IMR-90 (cell line): ENCODE data around the gene TMEM247. TPM values are rescaled to one million over a fixed set of nuclear protein-coding genes. Genes with fewer than 3 reads are reported as not detected.

ENCODE experiments used
- ATAC-seq: fragments of 200-7000 bp; cut with Tn5 transposase; 2 replicates; pipeline ENCODE4 v1.9.1; 2020; ENCODE audit warnings: low read depth, mild to moderate bottlenecking, moderate library complexity
- BruUV-seq: library from RNA; stranded (reverse); fragments of 400-500 nt; replicated peaks from 2 replicates; lab custom pipeline; 2021; lab: Mats Ljungman, UMichigan
- CTCF ChIA-PET: fragments of 300-600 bp; formaldehyde crosslinking; extraction: SDS; loops from one replicate; lab custom pipeline; 2021; ENCODE audit warnings: antibody characterized with exemption; lab: Yijun Ruan, JAX
- POLR2A ChIA-PET: fragments of 300-600 bp; sonication (Branson Sonifier 250); formaldehyde crosslinking; loops from one replicate; lab custom pipeline; 2022; ENCODE audit warnings: antibody characterized with exemption; ENCODE audit not compliant: unreplicated experiment; lab: Charles Lee
- DNase-seq: peaks from one replicate; pipeline ENCODE4 v3.0.0; 2013
- H2AFZ ChIP-seq: replicated peaks from 2 replicates; pipeline ENCODE3; 2013; ENCODE audit warnings: low read length, mild to moderate bottlenecking; ENCODE audit not compliant: poor library complexity
- H2AK5ac ChIP-seq: 2 replicates; pipeline ENCODE4 v1.6.1; 2013; ENCODE audit warnings: low read depth, low read length, inconsistent platforms
- H2AK9ac ChIP-seq: replicated peaks from 2 replicates; pipeline ENCODE3; 2013; ENCODE audit warnings: mild to moderate bottlenecking, low read depth, low read length, moderate library complexity; ENCODE audit not compliant: poor library complexity
- H2BK120ac ChIP-seq: 2 replicates; pipeline ENCODE4 v1.6.1; 2013; ENCODE audit warnings: low read depth, low read length, inconsistent platforms
- H2BK15ac ChIP-seq: 3 replicates; pipeline ENCODE4 v1.6.1; 2013; ENCODE audit warnings: low read depth, low read length, inconsistent platforms
- H2BK20ac ChIP-seq: 2 replicates; pipeline ENCODE4 v1.6.1; 2013; ENCODE audit warnings: low read depth, mild to moderate bottlenecking, inconsistent platforms, low read length, moderate library complexity
- H2BK5ac ChIP-seq: 2 replicates; pipeline ENCODE4 v1.6.1; 2013; ENCODE audit warnings: mild to moderate bottlenecking, low read depth, low read length, inconsistent platforms; ENCODE audit not compliant: poor library complexity, severe bottlenecking
- H3K14ac ChIP-seq: replicated peaks from 2 replicates; pipeline ENCODE4 v1.6.1; 2013; ENCODE audit warnings: low read depth, low read length, inconsistent platforms
- H3K18ac ChIP-seq: 2 replicates; pipeline ENCODE4 v1.6.1; 2013; ENCODE audit warnings: low read depth, low read length, control low read depth
- H3K23ac ChIP-seq: 2 replicates; pipeline ENCODE4 v1.6.1; 2013; ENCODE audit warnings: low read depth, low read length, inconsistent platforms
- H3K27ac ChIP-seq: 2 replicates; pipeline ENCODE4 v1.5.1; 2013; ENCODE audit warnings: mild to moderate bottlenecking, control low read depth, low read length; ENCODE audit not compliant: insufficient read depth
- H3K27me3 ChIP-seq: 2 replicates; pipeline ENCODE4 v1.6.1; 2013; ENCODE audit warnings: low read length; ENCODE audit not compliant: control insufficient read depth, insufficient read depth
- H3K36me3 ChIP-seq: 2 replicates; pipeline ENCODE4 v1.6.1; 2013; ENCODE audit warnings: low read length, mixed read lengths; ENCODE audit not compliant: control insufficient read depth, insufficient read depth
- H3K4ac ChIP-seq: 2 replicates; pipeline ENCODE4 v1.6.1; 2013; ENCODE audit warnings: low read depth, low read length, inconsistent platforms
- H3K4me1 ChIP-seq: 2 replicates; pipeline ENCODE4 v1.6.1; 2013; ENCODE audit warnings: low read length, mixed read lengths; ENCODE audit not compliant: control insufficient read depth, insufficient read depth
- H3K4me2 ChIP-seq: 2 replicates; pipeline ENCODE4 v1.6.1; 2013; ENCODE audit warnings: low read depth, mild to moderate bottlenecking, control low read depth, low read length, moderate library complexity
- H3K4me3 ChIP-seq: 2 replicates; pipeline ENCODE4 v1.5.1; 2013; ENCODE audit warnings: low read depth, mild to moderate bottlenecking, control low read depth, low read length, moderate library complexity; ENCODE audit not compliant: insufficient read depth
- H3K56ac ChIP-seq: 2 replicates; pipeline ENCODE4 v1.6.1; 2013; ENCODE audit warnings: low read length, inconsistent platforms; ENCODE audit not compliant: insufficient read depth; ENCODE audit errors: extremely low read depth
- H3K79me1 ChIP-seq, 2 experiments: 2 replicates each; pipeline ENCODE4 v1.6.1; 2013; ENCODE audit warnings: low read length in 2 of 2, inconsistent platforms in 1 of 2, low read depth in 1 of 2
- H3K9ac ChIP-seq: 2 replicates; pipeline ENCODE4 v1.6.1; 2013; ENCODE audit warnings: low read depth, low read length, control low read depth
- H3K9me1 ChIP-seq: 2 replicates; pipeline ENCODE4 v1.6.1; 2013; ENCODE audit warnings: low read length, inconsistent platforms; ENCODE audit not compliant: insufficient read depth
- H3K9me3 ChIP-seq: 2 replicates; pipeline ENCODE4 v1.6.1; 2013; ENCODE audit warnings: low read length; ENCODE audit not compliant: control insufficient read depth, insufficient read depth
- H4K20me1 ChIP-seq: 2 replicates; pipeline ENCODE4 v1.6.1; 2013; ENCODE audit warnings: low read length, inconsistent platforms; ENCODE audit not compliant: insufficient read depth
- H4K5ac ChIP-seq: 2 replicates; pipeline ENCODE4 v1.6.1; 2013; ENCODE audit warnings: mild to moderate bottlenecking, low read depth, low read length, control low read depth
- H4K8ac ChIP-seq, 2 experiments: 2 replicates each; pipeline ENCODE4 v1.6.1; 2013; ENCODE audit warnings: low read depth in 2 of 2, low read length in 2 of 2, control low read depth in 1 of 2, inconsistent platforms in 1 of 2
- H4K91ac ChIP-seq: 2 replicates; pipeline ENCODE4 v1.6.1; 2013; ENCODE audit warnings: low read depth, low read length, inconsistent platforms; ENCODE audit not compliant: insufficient read depth
- BHLHE40 ChIP-seq: fragments of 150-350 bp; IDR thresholded peaks from 2 replicates; pipeline ENCODE4 v1.6.1; 2016; ENCODE audit warnings: mild to moderate bottlenecking, low read depth, low read length
- CEBPB ChIP-seq: IDR thresholded peaks from 2 replicates; pipeline ENCODE4 v1.6.1; 2012; ENCODE audit warnings: low read depth, low read length, improper control_type of control experiment
- CHD1 ChIP-seq: IDR thresholded peaks from 2 replicates; pipeline ENCODE4 v1.6.1; 2012; ENCODE audit warnings: low read depth, low read length, improper control_type of control experiment
- FOS ChIP-seq: fragments of 150-350 bp; IDR thresholded peaks from 2 replicates; pipeline ENCODE4 v1.6.1; 2016; ENCODE audit warnings: low read depth, low read length
- MAZ ChIP-seq: IDR thresholded peaks from 2 replicates; pipeline ENCODE4 v1.6.1; 2012; ENCODE audit warnings: low read depth, mild to moderate bottlenecking, low read length, improper control_type of control experiment, moderate library complexity, borderline replicate concordance
- MXI1 ChIP-seq: IDR thresholded peaks from 2 replicates; pipeline ENCODE4 v1.6.1; 2012; ENCODE audit warnings: low read depth, mild to moderate bottlenecking, low read length, moderate library complexity, borderline replicate concordance
- NFE2L2 ChIP-seq: fragments of 150-350 bp; IDR thresholded peaks from 2 replicates; pipeline ENCODE4 v1.6.1; 2016; ENCODE audit warnings: low read depth, mild to moderate bottlenecking, low read length
- RCOR1 ChIP-seq: IDR thresholded peaks from 2 replicates; pipeline ENCODE4 v1.6.1; 2012; ENCODE audit warnings: mild to moderate bottlenecking, low read length, improper control_type of control experiment; ENCODE audit not compliant: insufficient replicate concordance
- SMC3 ChIP-seq: fragments of 150-350 bp; IDR thresholded peaks from 2 replicates; pipeline ENCODE4 v1.6.1; 2016; ENCODE audit warnings: low read depth, mild to moderate bottlenecking, antibody characterized with exemption, low read length, moderate library complexity
- USF2 ChIP-seq: fragments of 150-350 bp; IDR thresholded peaks from 2 replicates; pipeline ENCODE4 v1.6.1; 2017; ENCODE audit warnings: mild to moderate bottlenecking, antibody characterized with exemption, low read length, low read depth
- WGBS, 2 experiments: methylation state at CpG; one replicate each; pipeline versions ENCODE4 v1.1.5 to v1.1.7; 2013; ENCODE audit warnings: missing lambda C conversion rate in 2 of 2; ENCODE audit not compliant: insufficient read length in 1 of 2; ENCODE audit errors: extremely low coverage in 2 of 2; 5-methylcytosine and 5-hydroxymethylcytosine counted together
- dilution Hi-C: fragments of 300-500 bp; cut with HindIII; formaldehyde crosslinking; loops from one replicate; pipeline ENCODE4 v1.14.3; 2018; ENCODE audit warnings: low sequenced_read_pairs; ENCODE audit not compliant: unreplicated experiment
- in situ Hi-C: fragments of 300-500 bp; cut with MboI; formaldehyde crosslinking; loops from 3 replicates; pipeline ENCODE4 v1.14.3; 2019; ENCODE audit warnings: low sequenced_read_pairs, inconsistent platforms, mixed read lengths
- intact Hi-C: fragments of 100-400 bp; cut with micrococcal nuclease; formaldehyde crosslinking; loops from 2 replicates; pipeline ENCODE4 v1.10.0; 2022
- polyA plus RNA-seq, 3 experiments: library from polyadenylated mRNA; depleted of rRNA; stranded (reverse); fragments of >200 nt; gene quantifications; 2 replicates each; pipeline ENCODE4 v1.2.3, GENCODE V29; 2012; ENCODE audit warnings: low replicate concordance in 1 of 3
- total RNA-seq: library from RNA; depleted of rRNA; stranded (reverse); fragments of >200 nt; gene quantifications from 2 replicates; pipeline ENCODE4 v1.2.3, GENCODE V29; 2012

TMEM247 gene
- total and polyA plus RNA-seq, 2 of the 4 experiments (the other 2 are of a cell fraction), result not detected

DNA sequence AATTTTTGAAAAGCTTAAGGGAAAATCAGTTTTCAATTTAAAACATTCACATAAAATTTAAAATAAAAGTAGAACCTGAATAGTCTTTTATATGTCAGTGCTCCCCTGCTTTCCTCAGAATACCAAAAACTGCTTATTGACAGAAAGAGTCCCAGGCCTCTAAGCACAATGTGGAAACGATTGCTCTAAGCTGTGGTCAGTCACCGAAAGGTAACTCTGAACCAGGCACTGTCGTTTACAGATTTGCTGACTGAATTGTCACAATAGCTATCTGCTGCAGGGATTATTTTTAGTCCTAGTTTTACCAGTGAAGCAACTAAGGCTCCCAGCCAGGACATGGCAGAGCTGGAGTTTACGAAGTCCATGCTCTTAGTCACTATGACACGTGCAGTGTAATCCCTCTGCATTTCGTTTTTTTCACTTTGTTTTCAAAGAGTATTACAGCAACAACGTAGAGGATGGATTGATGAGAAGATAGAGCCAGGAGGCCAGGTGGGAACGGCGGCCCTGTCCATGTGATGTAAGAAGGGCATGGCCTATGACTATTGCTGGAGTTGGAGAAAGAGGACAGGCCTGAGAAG lies 28.1 kb upstream of the TMEM247 start:
- Histone ChIP-seq H2AK5ac (peak overlapping the region; percentile 86; the same call in 1 of the 2 replicates), H2BK15ac (peak overlapping the region; percentile 66; the same call in 1 of the 3 replicates), H3K27ac (peak overlapping the region; percentile 46; the same call in 1 of the 2 replicates), H3K56ac (no peak overlapping the region), H3K4me1 (peaks cover 11% of the 10 kb centered on the region), H2BK120ac (peak overlapping the region; percentile 23; the same call in 1 of the 2 replicates), H4K91ac (0 out of 2 replicates have a peak overlapping the region, but pooled peaks have one; percentile 65), H2AFZ (peak overlapping the region; percentile 71), H3K23ac (no peak overlapping the region), H3K36me3 (no peaks in the 10 kb centered on the region), H3K9ac (no peak overlapping the region), H3K18ac (peak overlapping the region; percentile 70), H3K4me2 (no peak overlapping the region), H3K27me3 (no peaks in the 10 kb centered on the region), H3K4ac (peak overlapping the region; percentile 56; the same call in 1 of the 2 replicates), H2AK9ac (peak overlapping the region; percentile 66), H4K8ac (peak overlapping the region in 1 of 2 experiments; percentile 77; a peak in 2 of 4 replicates), H2BK5ac (peak overlapping the region; percentile 65), H3K79me1 (no peaks in the 10 kb centered on the region), H3K9me3 (no peaks in the 10 kb centered on the region), H3K4me3 (no peak overlapping the region), H3K14ac (peak overlapping the region; percentile 34; the same call in 1 of the 2 replicates), H4K5ac (peak overlapping the region; percentile 26; the same call in 1 of the 2 replicates), H3K9me1 (no peaks in the 10 kb centered on the region), H2BK20ac (peak overlapping the region; percentile 23), H4K20me1 (no peaks in the 10 kb centered on the region)
- TF ChIP-seq MAZ, result no peak
- TF ChIP-seq RCOR1, result no peak
- TF ChIP-seq BHLHE40, result peak; percentile 92
- 0 out of 2 replicates have a peak, but pooled peaks have one; percentile 44 for TF ChIP-seq FOS
- TF ChIP-seq USF2, result peak; percentile 52; the same call in 1 of the 2 replicates
- TF ChIP-seq NFE2L2, result peak; percentile 15; the same call in 1 of the 2 replicates
- no peak for TF ChIP-seq CHD1
- peak; percentile 42; the same call in 1 of the 2 replicates for TF ChIP-seq MXI1
- no peak for TF ChIP-seq SMC3
- TF ChIP-seq CEBPB, result peak; percentile 76
- in situ Hi-C loops, result no loop called here
- peak; percentile 88 for DNase-seq
- intact Hi-C loops, result no loop called here
- dilution Hi-C loops, result no loop called here
- WGBS, 2 experiments, result 87% methylated on average over 3 of the region's 9 CpGs; no CpG with 5 or more reads in 1 of the 2 experiments
- BruUV-seq, result no TSS peak
- CTCF ChIA-PET, result interaction anchor here (1.3 kb wide), 1 partner anchor 199 kb away, joined by 3 read pairs; no protein-coding TSS in a partner anchor
- peak; percentile 82 for ATAC-seq
- POLR2A ChIA-PET, result interaction anchor here (0.7 kb wide), 1 partner anchor 782 kb away, joined by 3 read pairs; no protein-coding TSS in a partner anchor
